ENCODE data around the gene CLEC1A.

Gene CLEC1A

DNA sequence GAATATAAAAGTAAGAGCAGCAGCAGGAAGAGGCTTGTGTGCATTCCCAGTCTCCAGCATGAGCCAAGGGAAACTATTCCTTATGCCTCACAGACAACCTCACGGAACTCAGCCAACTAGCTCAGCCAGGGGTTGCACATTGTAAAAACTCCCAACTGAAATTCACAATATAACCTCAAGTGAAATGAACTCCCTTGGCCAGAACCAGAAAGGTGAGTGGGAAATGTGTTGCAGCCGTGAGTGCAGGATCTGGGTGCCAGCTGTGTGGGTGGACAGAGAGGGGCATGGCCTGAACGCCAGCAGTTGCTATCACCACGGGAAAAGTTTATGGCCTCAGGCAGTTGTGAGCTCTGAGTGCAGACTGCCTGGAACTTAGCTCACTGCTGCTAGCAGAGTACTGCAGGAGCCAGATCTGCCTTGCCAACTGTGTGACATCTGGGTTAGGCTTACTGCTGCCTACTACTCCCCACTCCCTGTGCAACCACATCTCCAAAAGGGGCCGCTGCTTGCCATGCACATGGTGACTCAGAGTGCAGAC, 2.3 kb upstream of the CLEC1A start:
- DNase-seq (ENCODE audit: low read depth), result no peak

- no peak for DNase-seq (ENCODE audit: low read depth)
These were observed 1.3 kb downstream of the CLEC1A start for GRCh38 chr12:10097521-10097920.

- no peak for DNase-seq (ENCODE audit: low read depth)
These were observed 2.8 kb downstream of the CLEC1A start for GRCh38 chr12:10095971-10096370.

GRCh38 chr12:10094646-10095395, 4.0 kb downstream of the CLEC1A start:
- no peak for DNase-seq (ENCODE audit: low read depth)

DNA sequence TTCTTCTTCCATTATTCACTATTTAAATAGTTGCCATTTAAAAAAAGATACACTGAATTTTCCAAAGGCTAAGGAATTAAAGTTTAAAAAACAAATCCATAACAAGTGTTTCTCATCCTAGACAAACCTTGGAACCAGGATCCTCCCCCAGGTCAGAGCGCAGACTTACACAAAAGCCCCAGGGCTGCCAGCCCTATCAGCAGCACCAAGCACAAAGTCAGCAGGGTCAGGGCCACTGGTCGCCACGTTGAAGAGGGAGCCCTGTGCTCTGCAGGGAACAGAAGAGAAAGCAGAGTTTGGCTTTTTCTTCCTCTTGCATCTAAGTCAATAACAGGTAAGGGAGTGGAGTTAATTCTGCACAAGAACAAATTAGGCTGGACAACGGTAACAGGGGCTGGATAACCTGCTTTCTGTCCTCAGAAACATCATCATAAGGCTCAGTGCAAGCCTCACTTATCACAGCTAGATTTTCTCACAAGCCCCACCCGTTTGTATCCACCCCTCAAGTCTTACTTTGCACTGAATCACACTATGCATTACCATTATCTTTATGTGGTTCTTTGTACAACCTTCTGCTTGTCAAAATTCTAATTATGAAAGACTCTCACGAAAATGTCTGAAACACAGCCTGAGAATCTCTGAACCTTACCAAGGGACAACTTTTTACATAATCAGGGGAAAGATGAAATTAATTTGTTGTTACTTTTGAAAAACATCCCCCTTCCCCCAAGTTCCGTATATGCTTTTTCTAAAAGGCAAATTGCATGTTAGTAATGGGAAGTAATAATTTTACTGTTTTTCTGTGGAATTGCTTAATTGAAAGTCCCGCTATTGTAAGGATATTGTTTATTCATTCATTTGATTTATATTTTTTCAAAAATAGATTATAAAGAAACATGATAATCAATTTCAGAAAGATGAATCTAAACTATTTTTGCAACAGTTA, 9.6 kb downstream of the CLEC1A start:
- DNase-seq (ENCODE audit: low read depth), result no peak

DNA sequence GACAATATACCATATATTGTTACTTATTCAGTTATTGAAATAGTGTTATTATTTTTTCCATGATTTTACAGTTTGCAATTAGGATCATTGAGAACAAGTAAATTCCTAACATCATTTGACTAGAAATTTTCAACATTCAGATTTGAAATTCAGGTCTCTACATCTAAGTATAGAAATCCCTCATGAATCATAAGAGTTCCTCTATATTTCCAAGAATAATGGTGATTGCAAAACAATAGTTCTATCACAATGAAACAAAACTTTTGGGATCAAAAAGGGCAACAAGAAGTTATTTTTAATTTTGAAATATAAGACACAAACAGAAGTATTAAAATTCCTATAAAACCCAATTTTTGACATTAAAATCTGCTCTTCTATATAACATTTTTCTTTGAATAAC, 10.8 kb downstream of the CLEC1A start:
- no peak for DNase-seq (ENCODE audit: low read depth)

DNA sequence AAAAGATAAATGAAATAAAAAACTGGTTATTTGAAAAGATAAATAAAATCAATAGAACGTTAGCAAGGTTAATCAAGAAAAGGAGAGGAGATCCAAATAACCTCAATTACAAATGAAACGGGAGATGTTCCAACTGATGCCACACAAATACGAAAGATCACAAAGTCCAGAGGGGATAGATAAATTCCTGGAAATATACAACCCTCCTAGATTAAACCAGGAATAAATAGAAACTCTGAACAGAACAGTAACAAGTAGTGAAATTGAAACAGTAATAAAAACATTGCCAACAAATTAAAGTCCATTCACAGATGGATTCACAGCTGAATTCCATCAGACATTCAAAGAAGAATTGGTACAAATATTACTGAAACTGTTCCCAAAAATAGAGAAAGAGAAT, 12.4 kb downstream of the CLEC1A start:
- no peak for DNase-seq (ENCODE audit: low read depth)

DNA sequence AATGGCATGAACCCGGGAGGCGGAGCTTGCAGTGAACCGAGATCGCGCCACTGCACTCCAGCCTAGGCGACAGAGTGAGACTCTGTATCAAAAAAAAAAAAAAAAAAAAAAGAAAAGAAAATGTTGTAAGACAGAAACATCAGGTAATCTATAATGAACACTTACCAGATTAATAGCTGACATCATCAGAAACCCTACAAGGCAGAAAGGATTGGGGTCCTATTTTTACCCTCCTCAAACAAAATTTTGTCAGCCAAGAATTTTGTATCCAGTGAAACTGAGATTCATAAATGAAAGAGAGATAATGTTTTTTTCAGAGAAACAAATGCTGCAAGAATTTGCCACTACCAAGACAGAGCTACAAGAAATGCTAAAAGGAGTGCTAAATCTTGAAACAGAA, 14.1 kb downstream of the CLEC1A start:
- DNase-seq (ENCODE audit: low read depth), result no peak

GRCh38 chr12:10082117-10082874, 16.5 kb downstream of the CLEC1A start:
- DNase-seq (ENCODE audit: low read depth), result no peak

GRCh38 chr12:10075451-10075850, 23.3 kb downstream of the CLEC1A start:
- DNase-seq (ENCODE audit: low read depth), result no peak

DNA sequence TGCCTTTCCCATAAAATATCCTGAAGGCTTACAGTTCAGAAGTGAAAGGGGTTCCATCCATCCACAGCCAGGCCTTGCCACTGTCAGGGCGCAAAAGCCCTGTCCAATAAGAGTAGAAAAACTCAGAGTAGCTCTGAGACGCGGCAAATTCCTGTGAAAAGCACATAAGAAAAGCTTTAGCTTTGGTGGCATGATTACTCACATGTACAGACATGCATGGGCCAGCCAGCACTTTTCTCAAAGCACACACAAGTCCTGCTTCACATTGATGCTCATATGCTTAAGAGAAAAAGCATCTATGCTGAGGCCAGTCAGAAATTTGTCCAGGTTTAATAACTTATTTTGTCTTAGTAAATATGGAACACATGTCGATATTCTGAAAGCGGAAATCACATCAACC, 25.5 kb downstream of the CLEC1A start:
- DNase-seq (ENCODE audit: low read depth), result no peak

DNA sequence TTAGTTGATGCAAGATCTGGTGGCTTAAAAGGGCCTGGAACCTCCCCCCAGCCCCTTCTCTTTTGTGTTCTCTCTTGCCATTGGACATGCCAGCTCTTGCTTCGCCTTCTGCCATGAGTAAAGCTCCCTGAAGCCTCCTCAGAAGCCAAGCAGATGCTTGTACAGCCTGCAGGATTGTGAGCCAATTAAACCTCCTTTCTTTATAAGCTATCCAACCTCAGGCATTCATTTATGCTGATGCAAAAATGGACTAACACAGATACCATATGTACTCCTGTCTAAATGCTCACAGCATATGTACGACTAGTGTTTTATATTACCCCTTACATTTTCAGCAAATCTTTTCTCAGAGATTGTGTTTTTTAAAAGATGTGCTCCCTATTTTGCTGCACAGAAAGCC, 26.7 kb downstream of the CLEC1A start:
- no peak for DNase-seq (ENCODE audit: low read depth)

- DNase-seq (ENCODE audit: low read depth), result no peak
These were observed 28.4 kb downstream of the CLEC1A start for GRCh38 chr12:10070380-10070779.

GRCh38 chr12:10069976-10070375, 28.8 kb downstream of the CLEC1A start:
- no peak for DNase-seq (ENCODE audit: low read depth)

DNA sequence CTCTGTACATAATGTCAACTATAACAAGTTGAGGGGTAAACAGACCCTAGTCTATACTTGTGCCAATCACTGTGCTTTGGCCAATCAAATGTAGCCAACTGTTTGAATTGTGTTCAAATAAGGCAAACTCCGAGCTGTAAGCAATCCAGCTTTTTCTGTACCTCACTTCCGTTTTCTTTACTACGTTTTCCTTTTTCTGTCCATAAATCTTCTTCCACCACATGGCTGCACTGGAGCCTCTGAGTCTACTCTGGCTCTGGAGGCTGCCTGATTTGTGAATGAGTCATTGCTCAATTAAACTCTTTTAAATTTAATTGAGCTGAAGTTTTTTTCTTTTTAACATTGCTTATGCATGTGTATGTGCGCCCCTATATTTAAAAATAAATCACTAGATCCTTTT, 29.7 kb downstream of the CLEC1A start:
- no peak for DNase-seq (ENCODE audit: low read depth)

- no peak for DNase-seq (ENCODE audit: low read depth)
These were observed 30.1 kb downstream of the CLEC1A start for GRCh38 chr12:10068644-10069043.

GRCh38 chr12:10067942-10068341, 30.8 kb downstream of the CLEC1A start:
- DNase-seq (ENCODE audit: low read depth), result no peak

DNA sequence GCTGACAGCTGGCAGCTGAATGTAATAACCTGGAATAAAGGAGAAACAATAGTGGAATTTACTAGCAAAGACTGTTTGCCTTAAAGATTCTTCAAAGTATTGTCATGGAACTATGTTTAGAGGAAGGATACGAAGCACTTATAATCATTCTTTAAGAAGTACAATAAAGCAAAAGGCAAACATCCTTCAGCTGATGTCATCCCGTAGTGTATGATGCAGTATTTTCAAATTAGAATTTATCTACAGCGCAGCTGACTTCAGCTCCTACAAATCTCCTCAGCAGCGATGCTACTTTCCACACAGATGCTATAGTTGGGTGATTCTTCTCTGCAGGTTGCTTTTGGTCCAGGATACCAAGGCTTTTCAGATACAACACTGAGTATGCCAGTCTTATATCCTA, 31.5 kb downstream of the CLEC1A start:
- DNase-seq (ENCODE audit: low read depth), result no peak

GRCh38 chr12:10065241-10065640, 33.5 kb downstream of the CLEC1A start:
- DNase-seq (ENCODE audit: low read depth), result no peak

GRCh38 chr12:10058387-10058786, 40.4 kb downstream of the CLEC1A start:
- no peak for DNase-seq (ENCODE audit: low read depth)

- no peak for DNase-seq (ENCODE audit: low read depth)
These were observed 46.4 kb downstream of the CLEC1A start for GRCh38 chr12:10052193-10052913.

- DNase-seq (ENCODE audit: low read depth), result no peak
These were observed 50.3 kb downstream of the CLEC1A start for GRCh38 chr12:10048526-10048925.
